PFSK-1 (cell line): ENCODE results near the gene FAM184B.

ENCODE experiments used
- FOXP2 ChIP-seq: optimal IDR thresholded peaks from 2 replicates; pipeline ENCODE3; 2011; ENCODE audit warnings: borderline replicate concordance, control low read depth, inconsistent platforms; ENCODE audit not compliant: insufficient read depth; ENCODE audit errors: extremely low read length, extremely low read depth
- POLR2AphosphoS5 ChIP-seq: IDR thresholded peaks from 2 replicates; pipeline ENCODE4 v1.6.1; 2012; ENCODE audit warnings: low read depth, mild to moderate bottlenecking, control low read depth, low read length, moderate library complexity
- REST ChIP-seq, 2 experiments: IDR thresholded peaks; 2 replicates each; pipeline versions ENCODE4 v1.6.1 to v1.8.0; 2011 to 2012; ENCODE audit warnings: low read depth in 2 of 2, low read length in 2 of 2, control low read depth in 1 of 2, inconsistent platforms in 1 of 2, mild to moderate bottlenecking in 1 of 2, moderate library complexity in 1 of 2; ENCODE audit not compliant: insufficient read depth in 1 of 2
- SIN3A ChIP-seq: IDR thresholded peaks from 2 replicates; pipeline ENCODE4 v1.6.1; 2012; ENCODE audit warnings: mild to moderate bottlenecking, low read length, moderate library complexity, borderline replicate concordance; ENCODE audit not compliant: insufficient read depth
- TAF1 ChIP-seq: IDR thresholded peaks from 2 replicates; pipeline ENCODE4 v1.6.1; 2012; ENCODE audit warnings: low read length, control low read depth, borderline replicate concordance; ENCODE audit not compliant: insufficient read depth

FAM184B gene

GRCh38 chr4:17664755-17665154, 116.7 kb downstream of the FAM184B start:
- no peak for TF ChIP-seq SIN3A
- TF ChIP-seq TAF1, result no peak
- TF ChIP-seq POLR2AphosphoS5, result no peak
- no peak for TF ChIP-seq FOXP2
- TF ChIP-seq REST (IDR thresholded peaks at IDR 0.05; ENCODE audit: insufficient read depth in 1 of 2, low read depth in 2 of 2, low read length in 2 of 2), result no peak

- TF ChIP-seq POLR2AphosphoS5, result no peak
- TF ChIP-seq SIN3A, result no peak
- no peak for TF ChIP-seq FOXP2
- TF ChIP-seq REST (IDR thresholded peaks at IDR 0.05; ENCODE audit: insufficient read depth in 1 of 2, low read depth in 2 of 2, low read length in 2 of 2), result no peak
- no peak for TF ChIP-seq TAF1
Measured at GRCh38 chr4:17662694-17663093, 118.7 kb downstream of the FAM184B start.

- TF ChIP-seq TAF1 (no peak), REST (IDR thresholded peaks at IDR 0.05; ENCODE audit: insufficient read depth in 1 of 2, low read depth in 2 of 2, low read length in 2 of 2) (no peak), SIN3A (no peak), POLR2AphosphoS5 (no peak), FOXP2 (no peak)
Measured at GRCh38 chr4:17657849-17658248, 123.6 kb downstream of the FAM184B start.

- TF ChIP-seq SIN3A, result no peak
- TF ChIP-seq FOXP2, result no peak
- TF ChIP-seq POLR2AphosphoS5, result no peak
- TF ChIP-seq TAF1, result no peak
- no peak for TF ChIP-seq REST (IDR thresholded peaks at IDR 0.05; ENCODE audit: insufficient read depth in 1 of 2, low read depth in 2 of 2, low read length in 2 of 2)
Measured at GRCh38 chr4:17657090-17657489, 124.3 kb downstream of the FAM184B start.

GRCh38 chr4:17654701-17655100, 126.7 kb downstream of the FAM184B start:
- TF ChIP-seq SIN3A (no peak), TAF1 (no peak), POLR2AphosphoS5 (no peak), REST (IDR thresholded peaks at IDR 0.05; ENCODE audit: insufficient read depth in 1 of 2, low read depth in 2 of 2, low read length in 2 of 2) (no peak), FOXP2 (no peak)
